CD4-positive, alpha-beta T cell treated with Interleukin-4 for 4 hours (primary cell): Measurements from ENCODE around the gene USP49.
"Not testable (repeated sequence)": the region's sequence is repeated elsewhere in the genome, so short reads cannot be mapped to it uniquely, and the experiment has no call there.

ENCODE experiments used
- DNase-seq: peaks from one replicate; pipeline ENCODE4 v3.0.0-alpha.2; 2020

Gene USP49

GRCh38 chr6:41871691-41872090, 23.5 kb downstream of the USP49 start:
- no peak for DNase-seq

GRCh38 chr6:41859356-41859755, 35.8 kb downstream of the USP49 start:
- DNase-seq: no peak

GRCh38 chr6:41858703-41859102, 36.5 kb downstream of the USP49 start:
- DNase-seq: no peak

- no peak for DNase-seq
Observed at GRCh38 chr6:41850861-41851260, 44.3 kb downstream of the USP49 start.

- peak; percentile 52 for DNase-seq
Observed at GRCh38 chr6:41846666-41847237, 48.4 kb downstream of the USP49 start.

- DNase-seq: no peak
Observed at GRCh38 chr6:41843178-41843577, 52.0 kb downstream of the USP49 start.

- no peak for DNase-seq
Observed at GRCh38 chr6:41840326-41840725, 54.8 kb downstream of the USP49 start.

- no peak for DNase-seq
Observed at GRCh38 chr6:41836660-41837052, 58.5 kb downstream of the USP49 start.

GRCh38 chr6:41836022-41836659, 59.0 kb downstream of the USP49 start:
- no peak for DNase-seq

- DNase-seq: no peak
Observed at GRCh38 chr6:41832263-41832662, 62.9 kb downstream of the USP49 start.

GRCh38 chr6:41826343-41827022, 68.7 kb downstream of the USP49 start:
- DNase-seq: no peak

GRCh38 chr6:41824571-41825569, 70.3 kb downstream of the USP49 start:
- no peak for DNase-seq

- DNase-seq: no peak
Observed at GRCh38 chr6:41823178-41823577, 72.0 kb downstream of the USP49 start.

GRCh38 chr6:41822021-41822420, 73.2 kb downstream of the USP49 start:
- no peak for DNase-seq

GRCh38 chr6:41821266-41821665, 73.9 kb downstream of the USP49 start:
- no peak for DNase-seq

- DNase-seq: no peak
Observed at GRCh38 chr6:41818271-41819054, 76.7 kb downstream of the USP49 start.

- no peak for DNase-seq
Observed at GRCh38 chr6:41815587-41815986, 79.6 kb downstream of the USP49 start.

- no peak for DNase-seq
Observed at GRCh38 chr6:41814629-41815028, 80.5 kb downstream of the USP49 start.

- DNase-seq: no peak
Observed at GRCh38 chr6:41813956-41814355, 81.2 kb downstream of the USP49 start.

- no peak for DNase-seq
Observed at GRCh38 chr6:41813469-41813868, 81.7 kb downstream of the USP49 start.

- not testable (repeated sequence) for DNase-seq
Observed at GRCh38 chr6:41811946-41812345, 83.2 kb downstream of the USP49 start.

- no peak for DNase-seq
Observed at GRCh38 chr6:41811095-41811494, 84.1 kb downstream of the USP49 start.
